Fibroblast of villous mesenchyme (primary cell): Measurements from ENCODE around the gene CRYGN. TPM values are rescaled to one million over a fixed set of nuclear protein-coding genes. Genes with fewer than 3 reads are reported as not detected.

Experiments used
- DNase-seq: peaks from one replicate; pipeline ENCODE4 v3.0.0-alpha.2; 2010; ENCODE audit warnings: low read depth
- H3K4me3 ChIP-seq: 2 replicates; pipeline ENCODE4 v1.5.1; 2011; ENCODE audit warnings: low read depth, mild to moderate bottlenecking, low read length
- CTCF ChIP-seq: IDR thresholded peaks from 2 replicates; pipeline ENCODE4 v1.5.1; 2012; ENCODE audit warnings: low read depth, mild to moderate bottlenecking, low read length; ENCODE audit not compliant: insufficient read depth
- total RNA-seq: library from RNA; depleted of rRNA; stranded (reverse); fragments of >200 nt; gene quantifications from 2 replicates; pipeline ENCODE4 v1.2.3, GENCODE V29; 2012

CRYGN gene
- total RNA-seq, 1 donor: under 0.01 TPM

GRCh38 chr7:151435971-151436370, 4.0 kb downstream of the CRYGN start:
- no peak for DNase-seq
- TF ChIP-seq CTCF: no peak
- no peak overlapping the region for H3K4me3 ChIP-seq

DNA sequence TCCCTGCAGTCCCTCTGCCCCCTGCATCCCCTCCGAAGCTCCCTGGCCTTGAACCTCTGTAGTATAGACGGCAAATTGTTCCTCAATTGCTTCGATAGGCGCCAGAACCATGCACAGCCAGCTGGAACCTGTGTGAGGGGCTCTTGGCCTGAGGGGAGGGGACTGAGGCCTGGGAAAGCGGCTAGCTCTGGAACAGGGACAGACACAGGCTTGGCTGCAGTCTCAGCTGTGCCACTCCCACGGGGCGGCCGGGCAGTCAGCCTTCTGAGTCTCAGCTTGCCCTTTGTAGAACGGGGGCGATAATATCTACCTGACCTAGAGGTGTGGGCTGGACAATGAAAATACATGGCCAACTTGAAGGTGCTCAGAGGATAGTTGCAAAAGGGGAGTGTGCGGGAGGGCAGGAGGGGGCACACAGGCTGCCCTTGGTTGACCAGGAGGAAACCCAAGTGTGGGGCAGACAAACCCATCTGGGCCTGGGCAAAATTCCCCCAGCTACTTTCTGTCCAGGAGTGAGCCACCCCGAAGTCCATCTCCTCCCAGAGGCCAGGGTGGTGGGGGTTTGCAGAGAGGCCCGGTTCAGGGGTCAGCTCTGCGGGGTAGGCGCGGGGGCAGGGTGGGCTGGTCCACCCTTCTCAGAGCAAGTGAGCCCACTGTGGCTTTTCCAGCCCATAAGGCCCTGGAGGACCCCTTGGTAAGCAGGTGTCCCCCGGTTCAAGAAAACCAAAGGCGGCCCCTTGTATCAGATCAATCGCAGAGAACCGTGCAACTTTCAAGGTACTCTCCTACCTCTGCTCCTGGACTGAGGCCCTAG, 4.6 kb downstream of the CRYGN start:
- no peak overlapping the region for H3K4me3 ChIP-seq
- no peak for TF ChIP-seq CTCF
- DNase-seq: no peak

- no peak for TF ChIP-seq CTCF
- H3K4me3 ChIP-seq: no peak overlapping the region
- no peak for DNase-seq
These were observed 5.4 kb downstream of the CRYGN start for GRCh38 chr7:151434549-151434948.

DNA sequence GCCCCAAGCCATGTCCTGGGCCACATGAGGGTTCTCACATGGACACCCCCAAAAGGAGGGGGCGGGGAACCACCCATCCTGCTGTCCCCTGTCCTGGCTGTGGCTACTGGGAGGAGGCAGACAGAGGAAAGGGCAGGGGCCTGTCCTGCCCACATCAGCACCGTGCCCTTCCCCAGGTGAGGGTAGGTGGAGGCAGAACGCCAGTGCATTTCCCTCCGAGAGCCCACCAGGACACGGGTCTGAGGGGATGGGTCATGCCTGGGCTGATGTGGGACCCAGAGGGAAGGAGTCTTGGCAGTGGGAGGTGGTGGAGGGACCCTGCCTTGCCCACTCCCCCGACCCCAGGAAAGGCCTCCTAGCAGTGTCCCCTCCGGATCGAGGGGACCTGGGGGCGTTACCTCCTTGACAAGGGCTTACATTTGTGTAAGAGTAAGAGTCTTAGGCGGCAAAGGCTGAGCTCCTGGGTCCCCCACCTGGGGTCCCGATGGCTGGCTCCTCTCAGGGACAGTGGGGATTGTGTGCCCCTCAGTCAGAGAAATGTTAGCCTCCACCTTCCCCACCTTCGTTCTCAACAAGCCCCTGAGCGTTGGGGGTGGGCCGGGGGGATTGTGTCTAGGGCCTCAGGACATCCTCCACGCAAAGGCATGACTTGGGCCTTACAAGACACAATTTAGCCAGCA, 6.1 kb downstream of the CRYGN start:
- no peak for TF ChIP-seq CTCF
- H3K4me3 ChIP-seq: no peak overlapping the region
- no peak for DNase-seq

DNA sequence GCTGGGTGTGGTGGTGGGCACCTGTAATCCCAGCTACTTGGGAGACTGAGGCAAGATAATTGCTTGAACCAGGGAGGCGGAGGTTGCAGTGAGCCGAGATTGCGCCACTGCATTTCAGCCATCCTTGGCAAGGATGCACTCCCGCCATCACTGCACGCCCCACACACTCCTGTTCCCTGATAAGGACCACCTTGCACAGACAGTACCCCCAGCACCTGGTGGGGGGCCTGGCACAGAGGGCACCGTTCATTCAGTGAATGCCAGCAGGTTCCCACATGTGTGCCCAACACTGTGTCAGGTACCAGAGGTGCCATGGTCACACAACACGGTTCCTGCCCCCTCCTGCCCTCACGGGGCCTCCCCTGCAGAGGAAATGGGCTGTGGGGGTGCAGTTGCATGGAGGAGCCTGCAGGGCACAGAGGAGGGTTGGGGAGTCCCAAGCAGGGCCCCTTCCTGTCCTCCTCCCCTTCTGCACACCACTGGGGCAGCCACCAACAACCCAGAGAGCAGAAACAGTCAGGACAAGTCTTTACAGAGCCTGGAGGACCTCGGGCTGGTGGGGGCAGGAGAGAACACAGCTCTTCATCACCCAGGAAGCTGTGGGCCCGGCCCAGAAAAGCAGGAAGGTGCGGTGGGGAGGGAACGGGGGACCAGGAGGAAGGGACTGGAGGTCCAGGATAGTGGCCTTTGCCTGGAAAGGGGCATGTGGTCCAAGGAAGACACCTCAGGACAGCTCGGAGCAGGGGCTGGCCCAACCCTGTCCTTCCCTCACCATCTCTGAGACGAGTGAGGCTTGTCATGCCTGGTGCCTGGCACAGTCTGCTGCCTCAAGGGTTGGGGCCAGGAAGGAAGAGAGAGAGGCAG, 7.1 kb downstream of the CRYGN start:
- TF ChIP-seq CTCF: peak; percentile 32
- H3K4me3 ChIP-seq: no peak overlapping the region
- no peak for DNase-seq

- no peak for DNase-seq
- no peak for TF ChIP-seq CTCF
- H3K4me3 ChIP-seq: no peak overlapping the region
These were observed 8.1 kb downstream of the CRYGN start for GRCh38 chr7:151431768-151432311.
